GM12878 (cell line): ENCODE measurements around the gene ZNF532.

Experiments
- CTCF ChIP-seq, 3 experiments: IDR thresholded peaks in 2 of 3; conservative IDR thresholded peaks in 1 of 3; 2 replicates each; pipeline ENCODE4 v1.5.1; 2011; ENCODE audit warnings: low read depth in 3 of 3, low read length in 3 of 3, mild to moderate bottlenecking in 3 of 3, control low read depth in 2 of 3, moderate library complexity in 2 of 3, inconsistent platforms in 1 of 3, mixed read lengths in 1 of 3; ENCODE audit not compliant: control insufficient read depth in 2 of 3, insufficient read depth in 1 of 3; ENCODE audit errors: extremely low read depth in 1 of 3
- JUNB ChIP-seq: IDR thresholded peaks from 2 replicates; pipeline ENCODE4 v1.6.1; 2016; ENCODE audit warnings: antibody characterized with exemption, mild to moderate bottlenecking

- no peak for TF ChIP-seq JUNB
- no peak for TF ChIP-seq CTCF (IDR thresholded peaks at IDR 0.05 in 2 of 3, conservative IDR thresholded peaks at IDR 0.05 in 1 of 3; ENCODE audit: control insufficient read depth in 2 of 3, extremely low read depth in 1 of 3, insufficient read depth in 1 of 3, low read depth in 3 of 3, low read length in 3 of 3)
Measured at GRCh38 chr18:58900015-58900649, 35.5 kb downstream of the ZNF532 start.
